ENCODE data around the gene LBHD1.

DNA sequence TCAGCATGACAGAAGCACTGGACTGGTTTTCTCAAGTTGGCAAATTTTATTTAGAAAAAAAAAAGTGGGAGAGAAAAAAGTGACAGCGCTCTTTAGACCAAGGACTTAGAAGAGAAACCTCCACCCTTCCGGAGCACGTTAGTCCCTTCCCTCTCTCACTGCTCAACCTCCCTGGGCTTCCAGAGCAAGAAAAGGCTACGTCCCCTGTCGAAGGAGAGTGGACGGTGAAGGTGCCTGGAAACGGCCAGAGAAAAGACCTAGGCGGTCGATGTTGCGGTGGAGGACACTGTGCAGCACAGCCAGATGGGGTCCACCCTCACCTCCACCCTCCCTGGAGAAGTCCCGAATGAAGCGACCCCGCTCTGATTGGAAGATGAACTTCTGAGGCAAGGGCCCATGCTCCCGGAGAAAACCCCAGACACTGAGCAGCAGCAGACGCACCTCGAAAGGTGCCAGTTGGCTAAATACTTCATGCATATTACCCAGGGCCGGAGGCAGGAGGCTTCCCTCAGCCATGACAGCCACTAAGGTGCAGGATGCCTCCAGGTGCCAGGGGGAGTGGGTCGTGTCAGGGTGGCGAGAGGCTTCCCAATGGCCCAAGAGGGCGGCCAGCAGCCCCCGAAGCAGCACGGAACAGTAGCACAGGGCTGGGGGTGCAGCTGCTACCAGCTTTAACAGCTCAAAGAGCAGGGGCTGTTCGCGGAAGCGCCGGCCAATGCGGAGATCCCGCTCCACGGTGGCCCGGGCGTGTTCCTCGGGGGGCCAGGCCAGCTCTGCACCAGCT lies 25.1 kb downstream of the LBHD1 start:
- TF ChIP-seq EZH2phosphoT487 (IDR thresholded peaks at IDR 0.05; ENCODE audit: borderline replicate concordance) = no peak
- TF ChIP-seq, protein P1, sequence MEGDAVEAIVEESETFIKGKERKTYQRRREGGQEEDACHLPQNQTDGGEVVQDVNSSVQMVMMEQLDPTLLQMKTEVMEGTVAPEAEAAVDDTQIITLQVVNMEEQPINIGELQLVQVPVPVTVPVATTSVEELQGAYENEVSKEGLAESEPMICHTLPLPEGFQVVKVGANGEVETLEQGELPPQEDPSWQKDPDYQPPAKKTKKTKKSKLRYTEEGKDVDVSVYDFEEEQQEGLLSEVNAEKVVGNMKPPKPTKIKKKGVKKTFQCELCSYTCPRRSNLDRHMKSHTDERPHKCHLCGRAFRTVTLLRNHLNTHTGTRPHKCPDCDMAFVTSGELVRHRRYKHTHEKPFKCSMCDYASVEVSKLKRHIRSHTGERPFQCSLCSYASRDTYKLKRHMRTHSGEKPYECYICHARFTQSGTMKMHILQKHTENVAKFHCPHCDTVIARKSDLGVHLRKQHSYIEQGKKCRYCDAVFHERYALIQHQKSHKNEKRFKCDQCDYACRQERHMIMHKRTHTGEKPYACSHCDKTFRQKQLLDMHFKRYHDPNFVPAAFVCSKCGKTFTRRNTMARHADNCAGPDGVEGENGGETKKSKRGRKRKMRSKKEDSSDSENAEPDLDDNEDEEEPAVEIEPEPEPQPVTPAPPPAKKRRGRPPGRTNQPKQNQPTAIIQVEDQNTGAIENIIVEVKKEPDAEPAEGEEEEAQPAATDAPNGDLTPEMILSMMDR (conservative IDR thresholded peaks at IDR 0.05; ENCODE audit: low read length) = no peak

Measured in Loucy (cell line).